HG02798 (cell line): ENCODE data around the gene SPAG17.

ENCODE experiments used
- ATAC-seq: cut with Tn5 transposase; IDR thresholded peaks from one replicate; pipeline ENCODE4 v1.9.1; 2021; ENCODE audit warnings: mild to moderate bottlenecking; ENCODE audit not compliant: unreplicated experiment, poor library complexity

The SPAG17 gene

DNA sequence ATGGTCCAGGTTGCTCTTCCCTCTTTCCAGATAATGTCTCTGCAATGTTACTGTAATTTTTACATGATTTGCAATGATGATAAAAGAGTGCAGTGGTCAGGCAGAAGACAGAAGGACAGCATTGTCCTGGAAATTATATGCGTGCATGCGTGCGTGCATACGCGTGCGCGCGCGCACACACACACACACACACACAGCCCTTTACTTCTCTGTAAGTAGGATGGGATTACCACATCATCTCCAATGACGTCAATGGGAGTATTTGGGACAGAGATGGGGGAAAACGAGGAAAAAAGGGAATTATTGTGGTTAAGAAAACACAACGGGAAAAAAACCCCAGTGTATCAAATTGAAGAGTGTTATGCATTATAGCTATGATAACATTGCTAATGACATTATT, 99.7 kb downstream of the SPAG17 start:
- no peak for ATAC-seq

DNA sequence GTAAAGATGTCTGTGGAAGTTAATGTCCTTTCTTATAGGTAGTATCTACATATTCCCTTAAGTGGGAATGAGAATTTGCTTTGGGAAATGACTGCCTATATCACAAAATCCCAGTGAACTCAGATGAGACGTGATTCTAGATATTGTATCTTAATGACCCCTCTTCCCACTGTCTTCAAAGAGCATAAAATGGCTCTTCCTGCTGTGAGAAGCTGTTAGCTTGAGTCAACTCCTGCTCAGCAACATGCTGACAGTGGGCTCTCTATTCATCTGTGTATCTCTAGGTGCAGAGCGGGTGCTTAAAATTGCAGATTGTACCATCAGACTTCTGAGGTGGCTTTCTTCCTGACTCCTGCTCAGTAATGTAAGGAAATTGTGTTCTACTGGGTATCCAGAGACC, 100.6 kb downstream of the SPAG17 start:
- no peak for ATAC-seq

DNA sequence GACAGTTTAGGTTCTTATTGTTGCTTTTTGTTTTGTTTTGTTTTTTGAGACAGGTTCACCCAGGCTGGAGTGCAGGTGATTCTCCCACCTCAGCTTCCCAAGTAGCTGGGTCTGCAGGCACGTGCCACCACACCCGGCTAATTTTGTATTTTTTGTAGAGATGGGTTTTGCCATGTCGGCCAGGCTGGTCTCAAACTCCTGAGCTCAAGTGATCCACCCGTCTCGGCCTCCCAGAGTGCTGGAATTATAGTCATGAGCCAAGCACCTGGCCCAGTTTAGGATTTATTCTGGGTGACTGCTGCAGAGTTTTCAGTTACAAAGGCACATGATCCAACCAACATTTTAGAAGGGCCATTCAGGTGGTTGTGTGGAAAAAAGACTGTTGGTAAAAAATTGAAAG, 102.0 kb downstream of the SPAG17 start:
- ATAC-seq = no peak

DNA sequence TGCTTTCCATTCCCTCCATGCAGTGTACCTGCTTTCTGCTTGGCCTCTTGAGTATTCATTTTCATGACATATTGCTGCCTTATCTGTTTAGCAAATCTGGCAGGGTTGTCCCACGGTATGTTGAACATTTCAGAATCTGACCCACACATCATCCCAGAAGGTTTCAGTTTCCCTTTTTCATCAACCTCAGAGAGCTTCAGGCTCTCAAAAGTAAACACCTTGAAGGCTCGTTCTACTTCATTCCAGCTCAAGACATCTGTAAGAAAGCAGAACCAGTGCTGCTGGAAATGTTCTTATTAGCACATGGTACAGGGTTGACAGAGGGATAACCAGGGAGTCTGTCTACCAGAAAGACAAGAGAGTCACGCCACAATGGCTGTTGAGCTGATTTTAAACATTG, 103.6 kb downstream of the SPAG17 start:
- peak; percentile 64 for ATAC-seq

DNA sequence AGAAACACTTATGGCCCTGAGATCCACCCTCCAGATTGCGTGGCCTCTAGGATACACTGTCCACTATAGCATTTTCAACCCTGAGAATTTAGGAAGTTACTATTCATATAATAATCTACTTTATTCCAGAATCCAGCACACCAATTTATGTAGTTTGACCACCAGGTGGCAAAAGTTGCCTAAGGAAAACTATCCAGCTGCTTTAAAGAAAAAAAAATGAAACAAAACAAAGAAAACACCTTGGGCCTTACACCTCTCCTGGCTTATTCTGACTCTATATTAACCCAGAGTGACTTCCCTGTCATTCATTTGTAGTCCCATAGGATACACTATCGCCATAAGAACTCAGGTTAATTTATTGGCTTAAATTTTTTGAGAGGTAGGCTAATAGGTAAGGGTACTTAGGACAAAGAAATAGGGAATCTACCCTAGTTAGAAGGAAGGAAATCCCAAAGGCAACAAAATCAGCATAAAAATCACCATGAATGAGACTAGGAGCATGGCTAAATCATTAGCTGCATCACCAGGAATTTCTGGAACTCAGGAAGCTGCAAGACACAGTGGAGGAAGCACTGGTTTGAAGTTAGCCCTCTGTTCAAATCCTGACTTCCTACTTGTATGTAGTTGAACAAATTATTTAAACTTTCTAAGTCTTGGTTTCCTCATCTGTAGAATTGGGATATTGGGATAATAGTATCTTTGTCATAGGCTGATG, 107.5 kb downstream of the SPAG17 start:
- ATAC-seq = no peak

DNA sequence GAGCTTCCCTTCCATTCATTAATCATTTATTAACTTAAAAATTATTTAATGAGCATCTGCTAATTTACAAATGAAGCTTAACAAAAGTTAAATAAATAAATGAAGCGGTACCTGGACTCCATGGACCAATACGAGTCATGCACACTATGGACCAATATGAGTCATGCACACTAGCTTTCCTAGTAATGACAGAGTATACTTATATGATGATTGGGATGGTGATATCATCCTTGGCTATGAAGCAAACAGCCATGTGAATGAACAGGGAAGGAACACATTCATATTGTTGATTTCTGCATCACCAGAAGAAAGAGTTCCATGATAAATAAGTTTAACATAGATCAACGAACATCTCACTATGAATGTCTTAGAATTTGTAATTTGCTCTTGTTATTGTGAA, 109.9 kb downstream of the SPAG17 start:
- no peak for ATAC-seq

DNA sequence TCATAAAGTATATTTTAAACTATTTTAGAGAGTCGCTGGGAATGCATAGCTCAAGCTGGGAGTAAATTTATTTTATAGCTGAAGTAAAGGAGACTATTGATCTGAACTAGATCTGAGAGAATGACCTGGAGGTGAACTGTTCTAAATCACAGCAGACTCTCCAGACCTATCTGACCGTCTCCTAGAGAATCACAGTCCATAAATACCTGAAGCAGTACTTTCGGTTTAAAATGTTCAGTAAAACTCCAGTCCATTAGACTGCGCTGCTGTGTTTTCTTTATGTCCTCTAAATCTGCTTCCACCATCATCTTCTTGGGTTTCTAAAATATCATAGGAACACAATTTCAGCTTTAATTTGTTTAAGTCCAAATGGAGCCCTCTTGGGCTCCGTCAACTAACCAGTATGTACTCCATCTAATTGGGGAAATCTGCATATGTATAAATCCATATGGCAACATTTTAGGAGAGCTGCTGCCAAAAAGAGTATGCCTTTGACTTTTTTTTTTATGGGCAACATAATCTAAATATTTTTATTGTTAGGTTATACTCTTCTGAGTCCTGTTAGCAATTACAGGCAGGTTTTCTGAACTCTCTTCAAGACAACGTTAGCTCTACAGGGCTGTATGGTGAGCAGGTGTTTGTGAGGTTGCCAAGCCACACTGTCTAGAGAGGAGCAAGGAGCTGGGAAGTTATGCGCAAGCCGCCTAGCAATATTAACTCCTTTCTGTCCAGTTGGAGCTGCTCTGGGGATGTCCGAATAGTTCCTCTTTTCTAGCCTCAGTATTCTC, 111.2 kb downstream of the SPAG17 start:
- ATAC-seq = no peak

DNA sequence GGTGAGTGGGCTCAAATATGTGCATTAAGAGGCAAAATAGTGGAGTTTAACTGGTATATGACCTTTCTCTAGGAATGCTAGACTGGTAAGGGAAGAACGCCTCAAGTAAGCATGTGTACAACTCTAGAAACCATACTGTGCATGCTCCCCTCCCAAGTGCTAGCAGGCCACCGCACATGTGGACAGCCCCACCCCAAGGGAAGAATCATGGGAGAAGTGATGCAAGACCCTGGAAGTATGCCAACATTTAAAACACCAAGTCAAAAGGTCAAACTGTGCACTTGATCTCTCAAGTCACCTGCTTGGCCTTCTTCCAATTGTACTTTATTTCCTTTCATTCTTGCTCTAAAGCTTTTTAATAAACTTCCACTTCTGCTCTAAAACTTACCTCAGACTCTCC, 135.0 kb downstream of the SPAG17 start:
- ATAC-seq = no peak

DNA sequence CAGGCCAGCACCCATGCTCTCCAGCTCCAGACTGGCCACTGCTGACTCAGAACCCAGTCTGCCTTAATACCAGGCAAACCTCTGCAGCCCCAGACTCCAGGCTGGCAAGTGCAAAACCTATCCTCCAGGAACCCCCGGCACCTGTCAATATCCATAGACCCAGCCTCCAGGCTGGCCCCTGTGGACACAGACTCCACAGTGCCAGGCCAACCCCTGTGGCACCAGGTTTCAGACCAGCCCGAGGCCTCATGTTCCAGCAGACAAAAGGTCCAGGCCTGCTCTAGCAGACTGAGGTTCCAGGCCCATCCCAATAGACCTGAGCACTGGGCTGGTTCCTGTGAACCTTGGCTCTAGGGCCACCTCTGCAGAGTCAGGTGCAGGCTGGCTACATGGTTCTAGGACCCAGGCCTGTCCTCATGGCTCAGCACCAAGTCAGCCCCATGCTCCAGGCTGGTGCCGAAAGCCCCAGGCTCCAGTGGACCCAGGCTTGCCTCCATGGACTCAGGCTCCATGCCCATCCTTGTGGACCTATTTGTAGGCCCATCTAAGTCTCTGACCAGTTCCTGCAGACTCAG, 137.3 kb downstream of the SPAG17 start:
- ATAC-seq = no peak

DNA sequence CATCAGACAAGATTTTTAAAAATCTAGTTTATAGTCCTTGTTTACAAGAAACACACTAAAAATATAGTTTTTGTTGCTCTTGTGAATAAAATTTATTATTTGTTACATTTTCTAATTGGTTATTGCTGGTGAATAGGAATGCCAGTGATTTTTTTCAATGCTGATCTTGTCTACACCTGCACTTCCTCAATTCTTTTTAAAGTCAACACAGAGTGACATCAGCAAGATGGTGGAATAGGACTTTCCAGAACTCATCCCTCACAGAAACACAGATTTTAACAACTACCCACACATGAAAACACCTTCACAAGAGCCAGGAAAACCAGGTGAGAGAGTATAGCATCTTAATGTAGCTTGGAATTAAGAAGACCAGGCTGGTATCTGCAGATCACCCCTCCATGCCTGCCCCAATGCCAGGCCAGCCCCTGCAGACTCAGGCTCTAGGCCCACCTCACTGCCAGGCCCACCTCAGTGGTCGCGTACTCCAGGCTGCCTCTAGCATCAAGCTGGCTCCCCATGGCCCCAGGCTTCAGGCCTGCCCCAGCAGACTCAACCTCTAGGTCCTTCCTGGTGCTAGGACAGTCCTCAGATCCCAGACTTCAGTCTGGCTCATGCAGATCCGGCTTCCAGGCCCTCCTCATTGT, 137.9 kb downstream of the SPAG17 start:
- no peak for ATAC-seq

DNA sequence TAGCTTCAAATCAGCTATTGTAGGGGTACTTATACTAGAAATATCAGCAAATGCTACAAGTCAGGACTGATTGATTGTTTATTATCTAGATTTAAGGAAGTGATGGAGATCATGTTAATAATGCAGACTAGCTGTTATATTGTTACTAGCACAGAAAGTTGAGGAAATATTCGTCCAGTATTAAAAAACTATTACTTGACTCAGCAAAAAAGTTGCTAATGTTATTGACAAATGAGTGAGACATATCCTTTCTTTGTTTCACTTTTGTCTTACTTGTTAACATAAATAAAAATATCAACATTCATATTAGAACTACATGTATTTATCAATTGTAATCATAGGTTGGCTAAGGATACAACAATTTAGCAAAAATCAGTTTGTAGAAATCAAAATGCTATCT, 141.4 kb downstream of the SPAG17 start:
- ATAC-seq = no peak

DNA sequence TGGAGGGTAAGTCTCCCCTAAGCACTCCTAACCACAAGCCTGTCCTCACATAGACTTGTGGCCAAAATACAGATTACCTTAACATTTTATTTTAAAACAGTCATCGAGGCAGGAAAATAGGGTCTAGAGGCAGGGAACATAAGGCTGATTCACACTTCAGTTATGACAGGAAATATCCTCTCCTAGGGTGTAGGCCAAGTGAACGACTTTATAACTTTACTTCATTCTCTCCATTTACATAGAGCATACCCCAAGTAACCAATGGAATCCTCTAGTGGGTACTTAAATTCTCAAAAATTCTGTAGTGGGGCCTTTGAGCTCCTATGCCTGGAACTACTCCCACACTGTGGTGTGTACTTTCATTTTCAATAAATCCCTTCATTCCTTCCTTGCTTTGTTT, 142.5 kb downstream of the SPAG17 start:
- no peak for ATAC-seq

DNA sequence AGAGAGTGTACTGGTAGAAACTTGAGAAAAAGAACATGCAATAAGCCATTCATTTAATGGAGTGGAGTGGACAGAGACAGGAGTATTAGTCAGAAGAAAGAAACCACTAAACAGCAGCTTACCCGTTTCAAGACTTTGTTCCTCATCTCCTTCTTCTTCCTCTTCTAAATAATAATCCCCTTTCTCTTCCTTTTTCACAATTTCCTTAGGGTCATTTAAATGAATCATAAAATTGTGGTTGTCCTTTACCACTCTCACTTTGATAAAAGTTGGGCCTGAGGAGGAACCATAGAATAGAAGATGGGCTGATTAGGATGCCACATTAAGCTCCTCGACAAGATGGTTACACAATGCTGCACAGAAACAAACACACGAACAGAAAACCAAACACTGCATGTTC, 145.9 kb downstream of the SPAG17 start:
- ATAC-seq = no peak

DNA sequence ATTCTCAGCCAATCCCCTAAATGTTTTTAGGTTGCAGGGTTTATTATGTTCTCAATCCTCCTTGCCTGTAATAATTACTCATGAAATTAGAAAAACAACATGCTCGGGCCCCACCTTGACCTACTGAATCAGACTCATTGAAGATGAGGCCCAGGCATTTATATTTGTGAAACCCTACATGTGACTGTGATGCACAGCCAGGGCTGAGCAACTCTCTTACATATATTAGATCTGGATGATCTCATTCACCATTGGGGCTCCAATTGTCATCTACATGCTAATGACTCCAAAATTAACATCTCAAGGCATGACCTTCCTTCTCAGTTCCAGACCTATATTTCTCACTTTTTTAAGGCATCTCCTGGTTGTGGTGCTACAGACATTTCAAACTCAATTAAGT, 152.1 kb downstream of the SPAG17 start:
- ATAC-seq = no peak

DNA sequence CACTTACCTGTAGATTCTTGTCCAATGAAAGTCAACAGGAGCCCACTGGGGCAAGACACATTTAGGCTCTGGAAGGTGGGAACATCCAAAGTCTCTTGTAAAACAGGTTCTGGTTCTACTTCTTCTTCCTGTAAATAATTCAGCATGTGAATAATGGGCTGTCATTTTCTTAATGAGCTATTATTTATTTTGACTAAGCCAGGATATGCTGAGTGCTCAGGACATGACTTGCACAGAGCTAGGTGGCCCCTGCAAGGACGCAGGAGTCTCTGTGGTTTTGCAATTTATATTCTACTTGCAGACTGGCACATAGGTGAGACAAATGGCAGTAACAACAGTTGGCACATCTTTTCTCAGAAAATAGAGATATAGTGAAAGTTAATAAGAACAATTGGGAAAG, 156.8 kb downstream of the SPAG17 start:
- no peak for ATAC-seq

DNA sequence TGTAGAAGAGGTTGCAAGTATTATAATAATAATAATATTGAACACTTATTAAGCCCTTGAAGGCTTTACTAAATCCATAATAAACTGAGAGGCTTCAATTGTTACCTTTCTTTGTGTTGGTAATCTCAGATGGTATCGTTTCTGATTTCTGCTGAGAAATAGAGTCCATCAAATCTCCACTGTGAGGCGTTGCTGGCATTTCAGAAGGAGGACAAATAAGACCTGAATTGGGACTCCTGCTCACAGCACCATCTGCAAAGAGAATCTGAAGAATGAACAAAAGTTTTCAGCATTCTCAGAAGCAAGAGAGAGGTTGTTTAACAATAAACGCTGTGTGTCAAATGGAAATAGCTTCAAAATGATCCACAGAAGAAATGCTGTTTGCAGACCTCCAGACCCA, 161.8 kb downstream of the SPAG17 start:
- ATAC-seq = no peak

DNA sequence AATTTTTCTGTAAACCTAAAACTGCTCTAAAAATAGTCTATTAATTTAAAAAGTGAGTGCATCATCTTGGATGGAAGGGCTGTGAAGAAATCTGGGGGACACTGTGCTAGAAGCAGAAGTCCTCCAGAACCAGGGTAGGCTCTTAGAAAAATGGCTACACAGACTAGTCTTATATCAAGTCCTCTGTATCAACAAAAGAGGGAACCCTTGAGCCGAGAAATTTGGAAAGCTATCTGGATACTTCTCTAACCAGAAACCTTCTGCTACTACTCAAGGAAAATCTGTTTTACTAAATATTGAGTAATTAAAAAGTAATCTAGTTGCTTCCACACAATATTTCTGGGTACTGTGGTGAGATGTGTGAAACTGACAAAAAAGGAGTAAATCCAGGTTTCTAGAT, 163.4 kb downstream of the SPAG17 start:
- no peak for ATAC-seq

DNA sequence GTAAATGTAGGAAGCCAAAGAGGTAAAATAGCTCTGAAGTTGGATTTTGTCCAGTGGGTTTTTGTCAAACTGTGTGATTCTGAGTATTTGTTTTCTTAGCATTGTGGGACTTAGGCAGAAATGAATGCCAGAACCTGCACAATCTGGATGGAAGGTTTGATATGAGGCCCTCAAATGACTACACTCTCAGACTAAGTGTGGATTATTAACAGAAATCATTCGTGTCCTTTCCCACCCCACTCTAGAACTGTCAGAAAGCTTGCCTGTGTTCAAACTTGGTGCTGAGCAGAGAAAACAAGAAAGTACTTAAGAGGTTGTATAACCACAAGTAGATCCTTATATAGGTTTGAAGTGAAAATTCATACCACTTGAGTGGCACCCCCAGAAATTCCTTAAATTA, 167.0 kb downstream of the SPAG17 start:
- no peak for ATAC-seq

DNA sequence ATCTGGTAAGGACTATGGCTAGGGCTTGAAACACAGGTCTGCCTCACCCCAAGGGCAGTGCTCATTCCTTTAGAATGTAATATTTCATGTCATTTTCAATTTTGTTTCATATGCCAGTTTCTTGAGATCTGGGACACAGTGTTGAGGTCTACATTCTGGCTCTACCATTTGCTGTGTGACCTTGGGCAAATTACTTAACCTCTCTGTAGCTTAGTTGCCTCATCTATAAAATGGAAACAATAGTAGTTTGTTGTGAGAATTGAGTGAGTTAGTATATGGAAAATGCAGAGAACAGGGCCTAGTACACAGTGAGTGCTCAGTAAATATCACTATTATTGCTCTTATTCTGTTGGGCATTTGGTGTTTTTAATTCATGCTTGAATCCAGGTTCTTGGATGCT, 171.1 kb downstream of the SPAG17 start:
- ATAC-seq = no peak

DNA sequence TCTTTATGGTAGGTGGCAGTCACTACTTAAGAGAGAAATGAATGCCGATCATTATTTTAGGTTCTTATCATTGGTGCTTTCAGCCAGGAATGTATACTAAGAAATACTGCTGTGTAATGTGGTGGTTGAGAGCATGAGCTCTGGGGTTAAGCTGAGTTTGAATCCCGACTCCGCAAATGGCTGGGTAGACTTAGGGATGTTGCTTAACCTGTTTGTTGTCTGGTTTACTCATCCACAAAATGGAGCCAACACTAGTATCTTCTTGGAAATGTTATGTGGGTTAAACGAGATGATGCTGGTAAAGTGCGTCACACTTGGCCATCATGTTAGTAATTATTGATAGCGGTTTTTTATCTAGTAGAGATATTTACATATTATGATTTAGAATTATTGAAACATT, 171.7 kb downstream of the SPAG17 start:
- ATAC-seq = no peak

DNA sequence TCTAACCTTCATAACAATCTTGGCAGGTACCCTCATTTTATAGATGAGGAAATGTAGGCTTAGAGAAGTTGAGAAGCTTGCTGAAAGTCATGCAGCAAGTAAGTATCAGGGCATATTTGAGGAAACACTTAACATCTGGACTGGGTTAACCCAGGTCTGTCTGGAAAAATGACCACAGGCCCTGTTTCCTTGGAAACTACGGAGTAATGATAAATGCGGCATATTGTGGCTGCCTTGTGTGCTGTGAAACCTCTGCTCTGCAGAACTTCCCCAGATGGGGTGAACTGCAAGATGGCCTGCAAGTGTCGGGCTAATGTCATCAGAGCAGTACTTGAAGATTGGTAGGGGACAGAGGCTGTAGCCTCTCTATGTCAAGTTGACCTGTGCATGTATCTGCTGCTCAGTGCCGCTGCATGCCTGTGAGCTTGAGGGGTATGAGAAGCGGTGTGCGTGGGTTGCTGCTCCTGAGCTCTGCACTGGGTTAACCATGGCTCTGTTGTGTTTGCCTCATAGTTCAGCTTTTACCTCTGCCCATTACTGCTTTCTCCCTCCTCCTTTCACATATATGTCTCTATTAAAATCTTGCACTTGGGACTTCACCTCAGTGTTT, 172.4 kb downstream of the SPAG17 start:
- no peak for ATAC-seq
